Neural crest cell (in vitro differentiated cells): ENCODE results near the gene SLC5A4. TPM values are rescaled to one million over a fixed set of nuclear protein-coding genes. Genes with fewer than 3 reads are reported as not detected.
"Not testable (repeated sequence)": the region's sequence is repeated elsewhere in the genome, so short reads cannot be mapped to it uniquely, and the experiment has no call there.

ENCODE experiments used
- DNase-seq: peaks from one replicate; pipeline ENCODE4 v3.0.0; 2021; ENCODE audit warnings: low read depth, mixed read lengths, low spot score
- H3K27ac Mint-ChIP-seq: one replicate; pipeline ENCODE4 v1.8.0; 2021; ENCODE audit warnings: mild to moderate bottlenecking, mixed read lengths; ENCODE audit not compliant: unreplicated experiment
- H3K27me3 Mint-ChIP-seq: 2 replicates; pipeline ENCODE4 v1.8.0; 2021; ENCODE audit warnings: low read depth, mild to moderate bottlenecking, mixed read lengths
- H3K36me3 Mint-ChIP-seq: 2 replicates; pipeline ENCODE4 v1.8.0; 2021; ENCODE audit warnings: low read depth, mild to moderate bottlenecking, mixed read lengths
- H3K4me1 Mint-ChIP-seq: 2 replicates; pipeline ENCODE4 v1.8.0; 2021; ENCODE audit warnings: mixed read lengths
- H3K4me3 Mint-ChIP-seq: one replicate; pipeline ENCODE4 v1.8.0; 2021; ENCODE audit warnings: mild to moderate bottlenecking, mixed read lengths
- H3K9me3 Mint-ChIP-seq: 2 replicates; pipeline ENCODE4 v1.8.0; 2021; ENCODE audit warnings: mixed read lengths
- long read RNA-seq: library from polyadenylated mRNA; unstranded; transcript quantifications from one replicate; pipeline ENCODE4 v2.0.0, GENCODE V29; 2020
- total RNA-seq: library from RNA; stranded (reverse); gene quantifications from 2 replicates; pipeline ENCODE4 v1.2.1, GENCODE V29; 2021
- TF ChIP-seq, protein P1 (sequence below): fragments of 200-600 bp; sonication (generic); conservative IDR thresholded peaks from 2 replicates; pipeline ENCODE4 v1.5.0; 2021; ENCODE audit warnings: antibody characterized with exemption, mild to moderate bottlenecking

SLC5A4 gene
- total RNA-seq: 0.14 and 0.23 TPM in 2 replicates
- long read RNA-seq: 0 reads

- Mint-ChIP-seq H3K27ac (no peak within 1 kb of the TSS), H3K4me1 (no peaks in the 10 kb centered on the region), H3K4me3 (no peak within 1 kb of the TSS), H3K36me3 (no peaks in the 10 kb centered on the region), H3K9me3 (peaks cover 3% of the 10 kb centered on the region), H3K27me3 (peaks cover 34% of the 10 kb centered on the region)
- TF ChIP-seq, protein P1, sequence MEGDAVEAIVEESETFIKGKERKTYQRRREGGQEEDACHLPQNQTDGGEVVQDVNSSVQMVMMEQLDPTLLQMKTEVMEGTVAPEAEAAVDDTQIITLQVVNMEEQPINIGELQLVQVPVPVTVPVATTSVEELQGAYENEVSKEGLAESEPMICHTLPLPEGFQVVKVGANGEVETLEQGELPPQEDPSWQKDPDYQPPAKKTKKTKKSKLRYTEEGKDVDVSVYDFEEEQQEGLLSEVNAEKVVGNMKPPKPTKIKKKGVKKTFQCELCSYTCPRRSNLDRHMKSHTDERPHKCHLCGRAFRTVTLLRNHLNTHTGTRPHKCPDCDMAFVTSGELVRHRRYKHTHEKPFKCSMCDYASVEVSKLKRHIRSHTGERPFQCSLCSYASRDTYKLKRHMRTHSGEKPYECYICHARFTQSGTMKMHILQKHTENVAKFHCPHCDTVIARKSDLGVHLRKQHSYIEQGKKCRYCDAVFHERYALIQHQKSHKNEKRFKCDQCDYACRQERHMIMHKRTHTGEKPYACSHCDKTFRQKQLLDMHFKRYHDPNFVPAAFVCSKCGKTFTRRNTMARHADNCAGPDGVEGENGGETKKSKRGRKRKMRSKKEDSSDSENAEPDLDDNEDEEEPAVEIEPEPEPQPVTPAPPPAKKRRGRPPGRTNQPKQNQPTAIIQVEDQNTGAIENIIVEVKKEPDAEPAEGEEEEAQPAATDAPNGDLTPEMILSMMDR: no peak
- no peak for DNase-seq
These were observed at the start of gene SLC5A4 for GRCh38 chr22:32255217-32255616. SLC5A4 (minus strand) TSS chr22:32255347; CDS start chr22:32255329, 18 bp downstream.

DNA sequence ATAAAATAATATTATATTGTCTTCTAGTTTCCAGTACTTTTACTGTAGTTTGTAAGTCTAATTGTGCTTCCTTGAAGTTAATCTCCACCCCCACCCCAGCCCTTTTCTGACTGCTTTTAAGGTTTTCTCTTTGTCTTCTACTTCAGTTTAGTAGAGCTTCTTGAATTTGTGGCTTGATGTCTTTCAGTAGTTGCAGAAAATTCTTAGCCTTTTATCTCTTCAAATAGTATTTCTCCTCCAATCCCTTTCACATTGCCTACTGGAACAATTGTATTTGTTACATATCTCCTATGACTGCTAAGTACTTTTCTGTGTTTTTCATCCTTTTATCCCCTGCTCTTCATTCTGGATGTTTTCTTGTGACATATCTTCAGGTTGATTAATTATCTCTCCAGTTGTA, 38.8 kb upstream of the SLC5A4 start:
- H3K27ac Mint-ChIP-seq, H3K36me3 Mint-ChIP-seq, H3K4me1 Mint-ChIP-seq: not testable (repeated sequence)

DNA sequence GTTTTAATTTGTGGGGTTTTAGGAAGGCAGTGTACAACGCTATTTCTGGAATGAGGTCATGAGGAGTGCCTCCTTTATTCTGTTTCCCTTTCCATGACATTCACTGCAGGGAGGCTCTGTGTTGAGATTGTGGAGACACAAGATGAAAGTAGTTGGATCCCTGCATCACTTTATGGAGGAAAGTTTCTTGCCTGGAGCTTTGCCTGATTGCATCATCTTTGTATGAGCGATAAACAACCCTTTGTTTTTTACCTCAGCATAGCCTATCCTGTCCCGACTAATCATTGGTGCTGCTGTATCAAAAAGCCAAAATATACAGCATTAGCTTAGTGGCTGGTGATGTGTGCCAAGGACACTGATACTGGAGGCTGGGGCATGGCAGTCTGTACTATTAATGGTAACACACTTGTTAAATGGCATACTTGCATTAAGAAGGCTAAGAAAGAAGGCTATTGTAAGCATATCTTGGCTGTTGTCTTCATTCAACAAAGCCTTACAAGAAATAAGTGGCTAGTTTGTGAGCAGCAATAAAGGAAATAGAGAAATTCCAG, 31.2 kb upstream of the SLC5A4 start:
- H3K4me1 Mint-ChIP-seq: peaks cover 6% of the 10 kb centered on the region
- H3K4me3 Mint-ChIP-seq: no peak overlapping the region
- peaks cover 3% of the 10 kb centered on the region for H3K9me3 Mint-ChIP-seq
- H3K27ac Mint-ChIP-seq: no peak overlapping the region
- peaks cover 11% of the 10 kb centered on the region for H3K27me3 Mint-ChIP-seq
- TF ChIP-seq, protein P1: no peak
- no peak for DNase-seq
- no peaks in the 10 kb centered on the region for H3K36me3 Mint-ChIP-seq

More for the DNA sequence above, 38.8 kb upstream of the SLC5A4 start:
- H3K27me3 Mint-ChIP-seq, H3K9me3 Mint-ChIP-seq, H3K4me3 Mint-ChIP-seq, DNase-seq: not testable (repeated sequence)

GRCh38 chr22:32281072-32281471, 25.9 kb upstream of the SLC5A4 start:
- Mint-ChIP-seq H3K36me3 (no peaks in the 10 kb centered on the region), H3K4me1 (peaks cover 9% of the 10 kb centered on the region), H3K4me3 (no peak overlapping the region), H3K27ac (no peak overlapping the region), H3K9me3 (peaks cover 3% of the 10 kb centered on the region), H3K27me3 (peaks cover 15% of the 10 kb centered on the region)
- TF ChIP-seq, protein P1: no peak
- no peak for DNase-seq

- not testable (repeated sequence) for DNase-seq, H3K27me3 Mint-ChIP-seq, H3K4me1 Mint-ChIP-seq, H3K27ac Mint-ChIP-seq, H3K4me3 Mint-ChIP-seq, H3K9me3 Mint-ChIP-seq, H3K36me3 Mint-ChIP-seq
These were observed 20.2 kb upstream of the SLC5A4 start for GRCh38 chr22:32275353-32275752.

GRCh38 chr22:32271389-32271788, 16.2 kb upstream of the SLC5A4 start:
- Mint-ChIP-seq H3K36me3 (no peaks in the 10 kb centered on the region), H3K9me3 (no peaks in the 10 kb centered on the region), H3K4me3 (no peak overlapping the region), H3K27ac (no peak overlapping the region), H3K27me3 (no peaks in the 10 kb centered on the region), H3K4me1 (peaks cover under 1% of the 10 kb centered on the region)
- DNase-seq: no peak
- TF ChIP-seq, protein P1: no peak
